LNCaP clone FGC (cell line): ENCODE data around the gene LOXL4.

Experiments used
- DNase-seq: peaks from one replicate; pipeline ENCODE4 v3.0.0-alpha.2; 2011; ENCODE audit warnings: low read depth
- H3K4me3 ChIP-seq: 2 replicates; pipeline ENCODE4 v1.5.1; 2011; ENCODE audit warnings: mild to moderate bottlenecking, low read depth, low read length, control low read depth
- TF ChIP-seq, protein P1 (sequence below): IDR thresholded peaks from 2 replicates; pipeline ENCODE4 v1.5.1; 2012; ENCODE audit warnings: mild to moderate bottlenecking; ENCODE audit not compliant: control insufficient read depth, insufficient read depth; ENCODE audit errors: extremely low read depth

LOXL4 gene

GRCh38 chr10:98246911-98247805 lies 20.8 kb downstream of the LOXL4 start:
- TF ChIP-seq, protein P1, sequence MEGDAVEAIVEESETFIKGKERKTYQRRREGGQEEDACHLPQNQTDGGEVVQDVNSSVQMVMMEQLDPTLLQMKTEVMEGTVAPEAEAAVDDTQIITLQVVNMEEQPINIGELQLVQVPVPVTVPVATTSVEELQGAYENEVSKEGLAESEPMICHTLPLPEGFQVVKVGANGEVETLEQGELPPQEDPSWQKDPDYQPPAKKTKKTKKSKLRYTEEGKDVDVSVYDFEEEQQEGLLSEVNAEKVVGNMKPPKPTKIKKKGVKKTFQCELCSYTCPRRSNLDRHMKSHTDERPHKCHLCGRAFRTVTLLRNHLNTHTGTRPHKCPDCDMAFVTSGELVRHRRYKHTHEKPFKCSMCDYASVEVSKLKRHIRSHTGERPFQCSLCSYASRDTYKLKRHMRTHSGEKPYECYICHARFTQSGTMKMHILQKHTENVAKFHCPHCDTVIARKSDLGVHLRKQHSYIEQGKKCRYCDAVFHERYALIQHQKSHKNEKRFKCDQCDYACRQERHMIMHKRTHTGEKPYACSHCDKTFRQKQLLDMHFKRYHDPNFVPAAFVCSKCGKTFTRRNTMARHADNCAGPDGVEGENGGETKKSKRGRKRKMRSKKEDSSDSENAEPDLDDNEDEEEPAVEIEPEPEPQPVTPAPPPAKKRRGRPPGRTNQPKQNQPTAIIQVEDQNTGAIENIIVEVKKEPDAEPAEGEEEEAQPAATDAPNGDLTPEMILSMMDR, result no peak
- H3K4me3 ChIP-seq, result no peak overlapping the region
- DNase-seq, result no peak

DNA sequence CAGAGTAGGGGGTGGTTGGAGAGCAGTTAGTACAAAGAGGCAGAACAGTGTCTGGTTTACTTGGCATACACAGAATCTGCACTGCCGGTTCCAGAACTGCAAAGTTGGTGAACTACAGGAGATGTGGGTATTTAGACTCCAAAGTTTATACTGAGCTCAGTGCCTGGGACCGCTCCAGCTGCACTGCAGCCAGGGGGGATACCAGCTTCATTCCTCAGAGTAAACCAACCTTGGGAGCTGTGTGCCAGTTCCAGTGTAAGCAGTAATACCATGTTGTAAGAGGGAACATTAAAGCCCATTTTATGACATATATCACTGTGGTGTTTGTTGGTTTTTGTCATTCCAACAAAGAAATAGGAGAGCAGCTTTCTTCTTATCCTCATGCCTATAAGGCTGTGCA lies 23.4 kb downstream of the LOXL4 start:
- TF ChIP-seq, protein P1, result no peak
- no peak overlapping the region for H3K4me3 ChIP-seq
- DNase-seq, result no peak

DNA sequence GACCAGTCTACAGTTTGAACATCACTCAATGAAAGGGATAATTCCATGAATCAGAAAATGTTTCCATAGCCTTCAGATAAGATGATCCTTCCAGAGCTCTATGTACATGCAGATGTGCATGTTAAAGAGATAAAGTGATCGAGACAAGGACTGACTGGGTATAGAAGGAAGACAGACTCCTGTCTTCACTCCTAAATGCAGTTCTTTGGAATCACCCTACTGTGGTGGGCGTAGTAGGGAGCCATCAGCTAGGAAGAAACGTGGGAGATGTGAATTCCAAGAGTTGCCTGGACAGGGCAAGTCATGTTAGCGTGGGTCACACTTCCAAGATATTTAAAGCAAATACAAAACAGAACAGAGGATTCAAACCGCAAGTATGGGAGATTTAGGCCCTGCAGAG lies 23.9 kb downstream of the LOXL4 start:
- TF ChIP-seq, protein P1, result no peak
- no peak overlapping the region for H3K4me3 ChIP-seq
- DNase-seq, result no peak

GRCh38 chr10:98242823-98243222 lies 25.2 kb downstream of the LOXL4 start:
- TF ChIP-seq, protein P1, result peak; percentile 66
- DNase-seq, result no peak
- no peak overlapping the region for H3K4me3 ChIP-seq

DNA sequence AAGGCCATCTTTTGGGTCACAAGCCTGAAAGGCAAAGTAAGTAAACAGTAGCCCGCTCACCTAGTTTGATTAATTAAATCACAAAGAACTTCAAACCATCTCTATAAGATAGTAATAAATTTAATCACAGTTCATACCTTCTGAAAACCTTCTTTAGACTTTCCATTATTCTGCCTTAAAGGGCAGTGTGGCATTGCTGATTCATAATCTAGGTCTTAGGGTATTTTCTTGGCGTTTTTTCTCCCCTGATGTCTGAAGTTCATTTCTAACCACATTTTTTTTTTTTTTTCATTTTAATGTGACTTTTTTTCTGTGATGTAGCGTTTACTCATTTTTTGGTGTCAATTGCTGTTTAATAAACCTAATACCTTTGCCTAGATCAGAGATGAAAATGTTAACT lies 27.5 kb downstream of the LOXL4 start:
- H3K4me3 ChIP-seq, result no peak overlapping the region
- no peak for DNase-seq
- TF ChIP-seq, protein P1, result no peak

DNA sequence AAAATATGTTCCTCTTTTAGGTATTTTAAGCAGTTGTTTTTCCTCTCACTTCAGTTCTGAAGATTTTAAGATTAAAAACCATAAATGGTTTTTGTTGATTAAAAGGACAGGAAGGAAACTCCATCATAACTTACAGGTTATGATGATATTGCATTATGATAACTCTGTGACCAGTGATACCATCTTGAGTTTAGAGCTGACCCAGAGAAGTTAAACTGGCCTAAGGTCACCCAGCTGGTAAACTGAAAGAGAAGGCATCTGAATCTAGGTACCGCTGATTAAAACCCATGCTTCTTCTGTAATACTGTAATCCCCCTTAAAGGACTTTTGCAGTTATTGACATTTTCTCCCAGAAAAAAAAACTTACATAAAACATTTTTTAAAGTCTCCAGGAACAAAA lies 29.6 kb downstream of the LOXL4 start:
- TF ChIP-seq, protein P1, result no peak
- no peak for DNase-seq

GRCh38 chr10:98236862-98237261 lies 31.1 kb downstream of the LOXL4 start:
- no peak overlapping the region for H3K4me3 ChIP-seq
- DNase-seq, result no peak
- TF ChIP-seq, protein P1, result no peak

More for the DNA sequence above, 29.6 kb downstream of the LOXL4 start:
- no peak overlapping the region for H3K4me3 ChIP-seq
